Measurements from ENCODE around the gene CRACR2A.

Gene CRACR2A

DNA sequence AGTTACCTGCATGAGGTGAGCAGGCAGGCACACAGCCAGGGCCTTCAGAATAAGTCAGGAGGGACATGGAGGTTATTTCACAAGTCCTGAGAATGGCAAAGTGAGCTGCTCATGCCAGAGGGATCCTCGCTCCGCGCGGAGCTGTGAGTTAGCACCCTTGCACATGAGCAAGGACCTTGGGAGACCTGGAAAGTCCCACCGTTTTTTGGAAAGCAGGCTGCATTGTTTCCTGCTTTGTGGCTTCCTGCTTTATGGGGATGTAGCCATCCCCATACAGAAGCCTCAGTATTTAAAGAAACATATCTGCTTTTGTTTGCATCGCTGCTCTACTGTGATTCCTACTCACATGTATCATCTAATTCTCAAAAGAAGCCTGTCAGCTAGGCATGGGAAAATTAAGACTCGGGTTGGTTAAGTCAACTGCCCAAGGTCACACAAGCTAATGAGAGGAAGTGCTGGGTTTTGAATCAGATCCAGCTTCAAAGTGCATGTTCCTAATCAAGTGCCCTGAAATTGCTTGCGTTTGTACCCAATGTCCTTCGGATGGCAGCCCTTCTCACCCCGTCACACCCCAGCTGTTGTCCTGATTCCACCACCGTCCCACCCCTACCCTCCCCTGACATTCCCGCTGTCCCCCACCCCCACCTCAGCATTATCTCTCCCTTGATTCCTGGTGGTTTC is 106.2 kb downstream of the CRACR2A start:
- no peak for ATAC-seq

GRCh38 chr12:3645091-3645490 is 107.8 kb downstream of the CRACR2A start:
- no peak for ATAC-seq

DNA sequence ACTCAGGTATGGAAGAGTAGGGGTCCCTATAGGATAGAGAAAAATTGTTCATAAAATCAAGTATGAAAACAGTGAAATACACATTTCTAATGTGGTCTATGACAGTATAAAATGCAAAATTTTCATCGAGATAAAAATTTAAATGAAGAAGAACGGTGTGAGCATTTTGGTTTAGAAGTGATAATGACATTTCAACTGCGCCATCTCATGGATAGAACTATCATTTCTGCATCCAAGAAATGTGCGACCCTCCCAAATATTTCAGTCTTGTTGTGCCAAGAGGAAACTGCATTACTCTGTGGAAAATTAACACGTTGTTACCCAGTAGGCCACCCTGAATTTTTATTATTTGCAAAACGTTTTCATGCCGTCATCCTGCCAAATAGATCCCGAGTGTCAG is 108.8 kb downstream of the CRACR2A start:
- no peak for ATAC-seq

GRCh38 chr12:3641428-3642018 is 111.4 kb downstream of the CRACR2A start:
- no peak for ATAC-seq

DNA sequence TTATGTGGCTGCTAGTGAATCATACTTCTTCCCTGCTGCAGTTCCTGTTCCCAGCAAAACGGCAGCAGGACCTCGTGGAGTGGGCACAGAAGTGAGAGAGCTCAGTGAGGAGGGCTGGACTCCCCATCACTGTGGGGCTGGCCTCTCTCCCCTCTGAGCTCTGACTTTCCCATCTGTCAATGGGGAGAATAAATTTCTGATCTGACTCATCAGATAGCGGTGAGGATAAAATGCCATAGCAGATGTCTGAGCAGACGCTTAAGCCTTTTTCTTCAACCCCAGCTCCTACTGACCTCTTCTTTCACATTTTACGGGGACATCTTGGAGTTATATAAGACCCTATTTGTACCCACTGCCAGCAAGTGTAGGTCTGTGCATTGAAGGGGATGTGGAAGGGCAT is 116.6 kb downstream of the CRACR2A start:
- no peak for ATAC-seq

GRCh38 chr12:3634348-3634747 is 118.6 kb downstream of the CRACR2A start:
- no peak for ATAC-seq

GRCh38 chr12:3633396-3633795 is 119.5 kb downstream of the CRACR2A start:
- ATAC-seq = no peak

- ATAC-seq = no peak
Measured at GRCh38 chr12:3632754-3633153, 120.2 kb downstream of the CRACR2A start.

GRCh38 chr12:3632256-3632655 is 120.7 kb downstream of the CRACR2A start:
- no peak for ATAC-seq

GRCh38 chr12:3631759-3632158 is 121.2 kb downstream of the CRACR2A start:
- ATAC-seq = no peak

DNA sequence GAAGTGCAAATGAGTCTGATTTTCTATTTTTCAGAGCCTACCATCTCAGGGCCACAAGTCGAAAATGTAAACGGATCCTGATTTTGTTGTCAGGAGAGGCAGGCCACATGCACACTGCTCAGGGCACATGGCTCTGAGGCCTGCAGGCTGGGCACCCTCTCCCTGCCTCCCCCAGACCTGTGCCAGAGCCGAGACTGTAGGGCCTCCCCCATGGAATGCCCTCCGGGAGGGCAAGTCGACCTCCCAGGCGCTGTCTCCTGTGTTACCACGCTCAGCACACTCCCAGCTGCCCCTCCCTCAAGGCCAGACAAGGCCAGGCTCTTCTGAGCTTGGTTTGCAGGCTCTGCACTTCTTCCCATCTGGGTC is 121.7 kb downstream of the CRACR2A start:
- ATAC-seq = no peak

DNA sequence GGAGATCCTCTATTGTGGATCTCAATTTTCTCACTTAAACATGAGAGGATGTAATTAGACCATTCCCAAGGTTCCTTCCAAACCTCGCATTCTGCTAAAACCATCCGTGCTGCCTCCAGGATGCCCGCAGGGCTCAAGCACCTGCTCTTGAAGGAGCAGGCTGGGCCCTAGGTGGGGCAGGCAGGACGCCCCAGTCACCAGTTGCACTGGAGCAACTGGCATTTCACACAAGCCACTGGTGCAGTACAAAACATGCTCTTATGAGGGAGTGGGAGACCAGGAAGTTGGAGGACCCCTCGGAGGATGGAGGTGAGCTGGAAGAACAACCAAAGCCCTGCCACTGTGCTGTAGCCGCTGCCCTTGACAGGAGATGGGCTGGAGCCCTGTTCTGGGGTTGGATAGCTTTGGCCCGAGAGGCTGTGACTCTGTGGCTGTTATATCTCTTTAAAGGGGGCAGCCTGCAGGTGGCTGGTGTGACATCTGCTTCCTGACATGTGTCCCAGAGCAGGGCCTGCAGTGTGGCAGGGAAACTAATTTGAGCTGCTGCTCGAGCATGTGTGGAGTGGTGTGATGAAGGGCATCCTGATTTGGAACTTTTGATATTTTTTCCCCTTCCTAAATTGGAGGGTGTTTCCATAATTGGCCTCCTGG is 122.2 kb downstream of the CRACR2A start:
- ATAC-seq = no peak

DNA sequence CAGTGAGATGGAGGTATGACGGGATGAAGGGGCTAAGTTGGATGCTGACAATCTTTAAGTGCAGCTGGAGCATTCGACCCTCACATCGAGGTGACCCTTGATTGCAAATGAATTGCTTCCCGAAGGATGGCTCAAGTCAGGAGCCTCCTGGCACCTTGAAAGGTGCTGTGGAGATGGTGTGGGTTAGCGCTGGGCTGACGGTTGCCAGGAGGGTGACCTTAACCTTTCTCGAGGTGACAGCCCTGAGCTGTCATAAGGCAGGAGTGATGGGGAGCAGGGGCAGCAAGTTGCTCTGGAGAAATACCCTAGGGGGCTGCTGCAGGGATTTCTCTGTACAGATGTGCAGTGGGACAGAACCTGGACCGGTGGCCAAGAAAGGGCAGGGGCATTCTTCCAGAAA is 122.8 kb downstream of the CRACR2A start:
- ATAC-seq = no peak

DNA sequence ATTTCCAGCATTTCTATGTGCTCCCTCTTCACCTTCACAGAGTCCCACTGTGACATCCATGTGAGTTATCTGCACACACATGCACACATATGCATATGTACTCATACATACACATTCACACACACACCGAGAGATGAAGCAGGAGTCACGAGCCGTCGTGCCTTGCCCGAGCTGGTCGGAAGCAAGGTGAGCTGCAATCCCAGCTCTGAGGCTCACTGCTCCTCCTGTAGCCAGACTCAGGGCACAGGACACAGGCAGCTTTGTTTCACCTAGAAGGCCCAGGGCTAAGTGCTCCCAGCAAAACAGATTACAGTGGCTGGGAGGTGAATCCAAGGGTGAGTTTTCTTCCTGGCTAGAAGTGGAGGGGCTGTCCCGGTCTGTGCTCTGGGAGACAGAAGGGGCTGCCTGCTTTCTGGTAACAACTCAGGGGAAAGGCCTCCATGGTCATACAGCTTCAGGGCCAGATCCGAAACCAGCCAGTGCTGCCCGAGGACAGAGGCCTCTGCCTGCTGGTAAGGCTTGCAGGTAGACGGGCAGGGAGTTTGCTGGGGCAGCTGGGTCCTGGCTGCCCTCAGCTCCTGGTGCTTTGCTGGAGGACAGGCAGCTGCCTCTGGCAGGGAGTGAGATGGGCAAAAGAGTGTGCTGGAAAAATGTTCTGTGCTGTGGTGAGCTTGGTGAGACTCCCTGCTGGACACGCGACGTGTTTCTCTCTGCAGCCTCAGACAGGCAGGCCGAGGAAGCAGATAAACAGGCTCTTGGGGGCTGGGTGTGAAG is 123.7 kb downstream of the CRACR2A start:
- no peak for ATAC-seq

DNA sequence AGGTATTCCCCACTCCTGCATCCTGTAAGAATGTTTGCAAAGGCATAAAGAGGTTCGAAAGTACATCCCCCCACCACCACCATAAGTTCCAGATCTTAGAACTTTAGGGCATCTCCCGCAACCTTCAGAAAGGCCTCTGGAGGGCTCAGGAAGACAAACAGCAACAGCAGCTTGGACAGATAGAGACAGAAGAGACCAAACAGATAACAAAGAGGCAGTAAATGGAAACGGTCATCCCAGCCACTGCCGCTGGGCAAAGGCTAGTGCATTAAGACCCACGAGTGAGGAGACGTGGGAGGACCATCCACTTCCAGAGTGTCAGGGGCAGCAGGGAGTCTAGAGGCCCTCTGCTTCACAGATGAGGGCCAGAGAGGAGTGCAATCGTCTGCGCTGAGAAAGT is 124.3 kb downstream of the CRACR2A start:
- no peak for ATAC-seq

- ATAC-seq = no peak
Measured at GRCh38 chr12:3627336-3627735, 125.6 kb downstream of the CRACR2A start.

GRCh38 chr12:3624273-3624672 is 128.6 kb downstream of the CRACR2A start:
- no peak for ATAC-seq

DNA sequence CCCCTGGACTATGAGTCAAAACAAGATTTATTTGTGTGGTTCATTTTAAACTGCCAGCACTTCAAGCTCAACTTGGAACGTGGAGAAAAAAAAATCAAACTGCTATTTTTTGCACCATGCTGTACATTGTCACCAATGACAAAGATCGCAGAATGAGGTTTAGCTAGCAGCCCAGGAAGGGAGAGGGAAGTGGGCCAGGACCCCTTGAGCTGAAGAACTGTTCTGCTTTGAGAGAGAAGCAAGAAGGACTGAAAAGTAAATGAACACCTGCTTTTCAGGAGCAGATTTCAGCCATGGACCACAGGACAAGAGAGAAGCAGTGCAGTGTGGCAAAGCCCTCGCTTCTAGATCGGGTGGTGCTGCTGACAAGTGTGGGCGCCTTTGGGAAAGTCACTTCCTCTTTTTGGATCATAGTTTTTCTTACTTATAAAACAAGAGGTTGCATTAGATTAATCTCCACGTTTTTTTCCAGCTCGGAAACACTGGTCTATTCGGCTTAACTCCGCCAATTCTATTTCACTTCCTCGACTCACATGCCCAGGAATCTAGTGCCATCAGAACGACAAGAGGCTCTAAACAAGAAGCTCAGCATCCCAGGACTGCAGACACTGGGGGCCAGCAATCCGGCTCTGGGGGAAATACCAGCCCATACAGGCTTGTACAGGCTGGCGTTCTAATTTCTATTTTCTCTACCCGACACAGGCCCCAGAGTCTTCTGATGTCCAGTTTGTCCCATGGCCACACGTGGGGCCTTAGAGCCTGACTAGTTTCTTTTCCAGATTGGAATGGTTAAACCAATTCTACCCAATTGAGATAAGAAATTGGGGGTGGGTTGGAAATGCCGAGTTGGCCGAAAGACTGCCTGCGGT is 129.9 kb downstream of the CRACR2A start:
- ATAC-seq = no peak

DNA sequence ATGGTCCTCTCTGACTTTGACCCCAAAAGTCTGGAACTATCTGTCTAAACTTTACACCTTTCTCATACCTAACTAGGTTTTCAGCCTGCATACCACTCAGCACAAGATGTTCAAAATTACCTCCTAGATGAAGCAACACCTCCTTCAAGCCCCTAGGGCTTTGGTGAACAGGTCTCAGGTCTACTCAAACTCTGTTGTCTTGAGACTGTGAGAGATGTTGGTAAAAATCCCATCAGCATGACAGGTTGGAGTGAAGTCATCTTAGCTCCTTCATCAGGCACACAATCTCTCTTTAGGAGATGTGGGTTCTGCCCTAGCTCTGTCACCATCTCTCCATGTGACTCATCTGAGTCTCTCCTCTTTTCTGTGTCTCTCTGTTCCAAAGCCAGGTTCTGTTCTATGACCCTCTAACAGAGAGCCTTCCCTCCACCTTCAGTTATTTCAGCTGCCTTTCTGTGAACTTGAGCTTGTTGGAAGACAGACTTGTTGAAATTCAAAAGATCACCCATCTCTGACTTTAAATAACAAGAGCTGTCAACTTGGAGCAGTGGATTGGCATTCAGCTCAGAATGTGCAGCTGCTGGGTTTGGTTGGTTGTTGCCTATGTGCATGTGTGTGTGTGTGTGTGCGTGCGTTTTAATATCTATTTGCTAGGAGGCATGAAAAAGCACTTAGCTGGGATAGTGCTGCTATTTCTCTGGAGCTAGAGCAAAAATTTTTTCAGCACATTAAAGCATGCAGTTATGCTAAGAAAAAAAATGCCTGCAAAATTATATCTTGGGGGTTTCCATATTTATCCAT is 130.7 kb downstream of the CRACR2A start:
- ATAC-seq = peak; percentile 30 to 38

DNA sequence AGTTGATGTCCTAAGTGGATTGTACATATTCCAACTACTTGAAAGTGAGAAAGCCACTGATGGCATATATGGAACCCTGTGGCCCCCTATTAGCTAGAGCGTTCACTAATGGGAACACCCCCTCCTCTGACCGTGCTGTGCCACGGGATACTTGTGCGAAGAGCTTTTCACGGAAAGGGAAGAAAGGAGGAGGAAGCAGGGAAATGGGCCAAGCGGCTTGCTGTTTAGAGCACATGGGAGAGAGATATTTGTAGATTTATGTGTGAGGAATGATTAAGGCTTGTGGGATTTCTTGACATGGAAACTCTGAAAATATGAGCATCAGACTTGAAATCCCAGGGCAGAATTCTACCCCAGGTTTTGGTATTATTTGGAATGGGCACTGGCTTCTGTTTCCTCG is 132.1 kb downstream of the CRACR2A start:
- ATAC-seq = no peak

DNA sequence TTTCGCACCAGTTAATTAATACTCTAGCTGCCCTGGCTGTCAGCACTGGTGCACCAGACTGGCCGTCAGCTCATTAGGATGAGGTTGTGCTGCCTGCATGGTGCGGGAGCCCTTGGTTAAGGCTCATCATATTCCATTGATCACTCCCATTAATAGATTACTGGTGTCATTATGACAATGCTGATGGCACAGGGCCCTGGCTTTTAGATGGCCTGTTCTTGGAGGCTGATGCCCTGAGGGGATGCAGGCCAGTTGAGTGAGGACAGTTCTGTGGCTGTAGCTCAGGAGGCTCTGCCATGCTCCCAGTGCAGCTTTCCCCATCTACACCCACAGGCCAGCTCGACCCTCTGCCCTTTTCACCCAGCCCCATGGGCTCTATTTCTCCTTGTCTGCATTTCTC is 135.3 kb downstream of the CRACR2A start:
- no peak for ATAC-seq

GRCh38 chr12:3615862-3616261 is 137.0 kb downstream of the CRACR2A start:
- ATAC-seq = no peak

Measured in activated CD4-positive, CD25-positive, alpha-beta regulatory T cell treated with anti-CD3 and anti-CD28 coated beads, Interleukin-2, amount 50 U/mL, for 24 hours (primary cell).